Upper lobe of right lung (tissue), 1 donor: ENCODE data around the gene LRP1B. TPM values are rescaled to one million over a fixed set of nuclear protein-coding genes. Genes with fewer than 3 reads are reported as not detected.

Experiments
- ATAC-seq: fragments of 200-7000 bp; cut with Tn5 transposase; one replicate; pipeline ENCODE4 v1.9.1; 2020; ENCODE audit warnings: mild to moderate bottlenecking, moderate library complexity
- DNase-seq: peaks from one replicate; pipeline ENCODE4 v3.0.0-alpha.2; 2020
- H3K27ac ChIP-seq: fragments of 200-600 bp; one replicate; pipeline ENCODE4 v1.8.0; 2022
- H3K27me3 ChIP-seq: fragments of 200-600 bp; one replicate; pipeline ENCODE4 v1.8.0; 2022; ENCODE audit warnings: mild to moderate bottlenecking
- H3K36me3 ChIP-seq: fragments of 200-600 bp; one replicate; pipeline ENCODE4 v1.8.0; 2022
- H3K4me1 ChIP-seq: fragments of 200-600 bp; one replicate; pipeline ENCODE4 v1.8.0; 2022
- H3K4me3 ChIP-seq: fragments of 200-600 bp; one replicate; pipeline ENCODE4 v1.8.0; 2022; ENCODE audit warnings: mild to moderate bottlenecking
- H3K9me3 ChIP-seq: fragments of 200-600 bp; one replicate; pipeline ENCODE4 v1.8.0; 2022
- intact Hi-C: fragments of 100-400 bp; cut with DNase I; formaldehyde crosslinking; loops from one replicate; pipeline ENCODE4 v1.11.0; 2022
- total RNA-seq: library from RNA; stranded (reverse); fragmentation: NEBNext Ultra II Directional; extraction: Animal tissue kit (Norgen Biotek cat#: 25700); gene quantifications from one replicate; pipeline ENCODE4 v1.2.1, GENCODE V29; 2021
- TF ChIP-seq, protein P1 (sequence below): fragments of 200-600 bp; IDR thresholded peaks from one replicate; pipeline ENCODE4 v1.8.0; 2022; ENCODE audit warnings: antibody characterized with exemption
- donor health status: DM: no; HTN: yes; CAD: no; lungs with severe emphysema.

LRP1B gene
- total RNA-seq, 1 donor from 2014 or later: 0.12 TPM

DNA sequence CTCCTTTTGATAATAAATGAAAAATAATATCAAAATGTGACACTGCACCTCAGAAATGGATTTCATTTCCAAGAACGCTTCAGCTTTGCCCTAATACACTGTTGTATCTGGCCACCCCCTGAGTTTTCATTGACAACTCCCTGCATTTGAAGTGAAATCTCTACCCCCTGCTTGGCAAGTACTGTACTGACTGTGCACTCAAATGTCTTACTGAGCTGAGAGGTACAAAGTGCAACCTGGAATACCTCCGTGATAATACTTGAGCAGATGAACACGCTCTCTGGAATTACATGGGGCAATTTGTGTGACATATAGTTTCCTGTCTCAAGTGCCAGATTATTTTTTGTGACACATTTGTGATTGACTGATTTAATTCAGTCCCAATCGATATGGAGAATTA lies 231.1 kb downstream of the LRP1B start:
- Histone ChIP-seq H3K4me1 (no peaks in the 10 kb centered on the region), H3K36me3 (no peaks in the 10 kb centered on the region), H3K9me3 (no peaks in the 10 kb centered on the region), H3K4me3 (no peak overlapping the region), H3K27ac (no peak overlapping the region), H3K27me3 (no peaks in the 10 kb centered on the region)
- TF ChIP-seq, protein P1, sequence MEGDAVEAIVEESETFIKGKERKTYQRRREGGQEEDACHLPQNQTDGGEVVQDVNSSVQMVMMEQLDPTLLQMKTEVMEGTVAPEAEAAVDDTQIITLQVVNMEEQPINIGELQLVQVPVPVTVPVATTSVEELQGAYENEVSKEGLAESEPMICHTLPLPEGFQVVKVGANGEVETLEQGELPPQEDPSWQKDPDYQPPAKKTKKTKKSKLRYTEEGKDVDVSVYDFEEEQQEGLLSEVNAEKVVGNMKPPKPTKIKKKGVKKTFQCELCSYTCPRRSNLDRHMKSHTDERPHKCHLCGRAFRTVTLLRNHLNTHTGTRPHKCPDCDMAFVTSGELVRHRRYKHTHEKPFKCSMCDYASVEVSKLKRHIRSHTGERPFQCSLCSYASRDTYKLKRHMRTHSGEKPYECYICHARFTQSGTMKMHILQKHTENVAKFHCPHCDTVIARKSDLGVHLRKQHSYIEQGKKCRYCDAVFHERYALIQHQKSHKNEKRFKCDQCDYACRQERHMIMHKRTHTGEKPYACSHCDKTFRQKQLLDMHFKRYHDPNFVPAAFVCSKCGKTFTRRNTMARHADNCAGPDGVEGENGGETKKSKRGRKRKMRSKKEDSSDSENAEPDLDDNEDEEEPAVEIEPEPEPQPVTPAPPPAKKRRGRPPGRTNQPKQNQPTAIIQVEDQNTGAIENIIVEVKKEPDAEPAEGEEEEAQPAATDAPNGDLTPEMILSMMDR: no peak
- DNase-seq (no peak), ATAC-seq (no peak)
- intact Hi-C loops: no loop called here

DNA sequence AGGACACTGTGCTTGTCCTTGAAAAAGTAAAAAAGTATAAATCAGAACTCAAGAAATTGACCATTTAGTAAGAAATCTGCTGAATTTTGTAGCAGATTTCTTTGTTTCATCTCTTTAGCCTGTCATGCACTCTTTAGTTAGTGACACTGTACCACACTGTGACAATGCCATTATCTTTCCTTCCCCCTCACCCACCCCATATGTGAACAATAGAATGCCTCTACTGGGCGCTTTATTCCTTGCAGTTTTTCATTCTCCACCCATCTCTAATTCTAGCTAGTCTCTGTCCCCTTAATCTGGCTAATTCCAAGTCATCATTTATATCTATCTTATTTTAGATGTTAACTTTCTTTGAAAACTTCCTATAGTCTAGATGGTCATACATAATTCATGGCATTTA lies 241.0 kb downstream of the LRP1B start:
- ATAC-seq (no peak), DNase-seq (no peak)
- Histone ChIP-seq H3K4me3 (no peak overlapping the region), H3K4me1 (no peaks in the 10 kb centered on the region), H3K27ac (no peak overlapping the region), H3K9me3 (no peaks in the 10 kb centered on the region), H3K27me3 (no peaks in the 10 kb centered on the region), H3K36me3 (no peaks in the 10 kb centered on the region)
- intact Hi-C loops: no loop called here
- TF ChIP-seq, protein P1: no peak

DNA sequence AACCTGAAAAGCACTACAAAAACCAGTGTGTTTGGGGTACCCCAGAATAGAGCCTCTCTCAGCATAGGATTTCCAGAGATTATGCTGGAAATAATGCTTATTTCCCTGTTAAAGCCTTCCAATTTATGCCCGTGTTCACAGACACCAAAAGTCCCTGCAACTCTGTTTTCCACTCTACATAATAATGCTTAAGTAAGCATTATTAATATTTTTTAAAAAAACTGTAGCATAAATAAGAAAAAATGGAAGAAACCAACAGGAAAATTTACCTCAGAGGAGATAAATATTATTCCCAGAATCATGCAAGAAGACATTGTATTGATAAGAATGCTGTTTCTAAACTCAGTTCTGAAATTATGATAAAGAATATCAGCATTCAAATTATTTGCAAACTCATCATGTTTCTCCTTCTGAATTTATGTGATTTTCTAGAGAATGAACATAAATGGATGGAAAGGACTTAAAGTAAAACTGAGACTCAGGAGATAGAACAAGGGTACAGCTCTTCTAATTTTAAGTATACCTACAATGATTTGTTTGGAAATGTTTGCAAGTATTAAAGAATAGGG lies 241.7 kb downstream of the LRP1B start:
- Histone ChIP-seq H3K27ac (no peak overlapping the region), H3K36me3 (no peaks in the 10 kb centered on the region), H3K4me1 (no peaks in the 10 kb centered on the region), H3K27me3 (no peaks in the 10 kb centered on the region), H3K9me3 (no peaks in the 10 kb centered on the region), H3K4me3 (no peak overlapping the region)
- DNase-seq (no peak), ATAC-seq (no peak)
- TF ChIP-seq, protein P1: no peak
- intact Hi-C loops: no loop called here

DNA sequence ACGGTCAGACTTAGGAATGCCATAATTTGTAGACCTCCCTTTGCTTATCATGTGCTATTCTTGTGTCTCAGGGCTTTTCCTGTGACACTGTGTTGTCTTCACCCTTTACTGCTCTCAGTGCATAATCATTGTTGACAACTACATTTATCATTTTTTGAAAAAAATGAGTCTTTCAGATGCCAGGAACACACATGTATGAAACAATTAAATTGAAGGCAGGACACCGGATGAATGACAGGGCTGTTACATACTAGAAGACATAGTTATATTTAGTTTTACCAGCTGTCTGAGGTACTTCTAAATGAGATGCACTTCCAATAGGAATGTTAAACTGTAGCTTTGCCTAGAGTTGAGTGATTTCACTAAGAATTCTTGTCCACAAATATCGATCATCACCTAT lies 243.5 kb downstream of the LRP1B start:
- Histone ChIP-seq H3K27ac (no peak overlapping the region), H3K9me3 (no peaks in the 10 kb centered on the region), H3K4me3 (no peak overlapping the region), H3K4me1 (no peaks in the 10 kb centered on the region), H3K36me3 (no peaks in the 10 kb centered on the region), H3K27me3 (no peaks in the 10 kb centered on the region)
- intact Hi-C loops: no loop called here
- DNase-seq (no peak), ATAC-seq (no peak)
- TF ChIP-seq, protein P1: no peak

DNA sequence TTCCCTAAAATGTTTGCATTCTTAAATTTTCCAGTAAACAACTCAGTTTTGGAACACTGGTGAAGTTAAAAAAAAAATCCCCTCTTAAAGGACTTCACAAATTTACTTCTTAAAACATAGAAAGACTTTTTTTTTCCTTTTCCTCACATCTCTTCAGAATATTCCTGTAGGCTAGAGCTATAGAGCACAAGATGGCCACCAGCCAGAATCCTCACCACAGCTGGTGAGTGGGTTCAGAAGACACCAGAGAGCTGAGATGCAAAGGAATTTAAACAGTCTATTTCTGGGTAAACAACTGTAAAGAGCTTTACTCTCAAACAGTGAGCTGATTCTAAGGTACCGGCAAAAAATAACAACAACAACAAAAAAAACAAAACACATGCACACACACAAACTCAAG lies 252.8 kb downstream of the LRP1B start:
- ATAC-seq (no peak), DNase-seq (no peak)
- Histone ChIP-seq H3K36me3 (no peaks in the 10 kb centered on the region), H3K9me3 (no peaks in the 10 kb centered on the region), H3K4me1 (no peaks in the 10 kb centered on the region), H3K4me3 (no peak overlapping the region), H3K27ac (no peak overlapping the region), H3K27me3 (no peaks in the 10 kb centered on the region)
- intact Hi-C loops: no loop called here
- TF ChIP-seq, protein P1: no peak
